Measurements from ENCODE around the gene TAS1R2.

TAS1R2 gene

DNA sequence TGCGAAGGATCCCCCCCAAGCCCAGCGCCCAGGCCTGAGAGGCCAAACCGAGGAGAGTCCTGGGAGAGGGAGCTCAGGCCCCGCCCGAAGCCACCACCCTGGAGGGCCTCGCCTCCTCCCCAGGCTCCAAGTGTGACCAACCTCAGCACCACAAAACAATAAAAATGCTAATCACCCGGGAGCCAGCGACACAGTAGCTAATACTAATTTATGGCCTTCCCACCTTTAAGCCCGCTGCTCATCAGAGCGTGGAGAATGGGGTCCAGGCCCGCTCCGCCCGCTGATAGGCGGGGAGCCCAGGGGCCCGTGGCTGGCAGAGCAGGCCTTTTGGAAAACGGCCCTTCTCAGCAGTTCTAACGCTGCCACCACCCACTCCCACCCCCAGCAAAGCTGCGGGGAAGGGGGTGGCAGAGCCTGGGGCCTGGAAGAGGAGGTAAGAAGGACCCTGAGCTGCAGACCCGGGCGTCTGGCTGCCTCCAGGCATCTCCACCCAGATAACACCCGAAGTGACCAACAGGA is 20.4 kb upstream of the TAS1R2 start:
- no peak for DNase-seq (ENCODE audit: low read depth in 1 of 2, low spot score in 1 of 2)
- Histone ChIP-seq H3K27ac (replicated peaks) (no peak overlapping the region), H3K27me3 (ENCODE audit: insufficient read depth, poor library complexity, severe bottlenecking) (no peaks in the 10 kb centered on the region), H3K4me3 (replicated peaks; ENCODE audit: insufficient read depth, low read length) (no peak overlapping the region)
- TF ChIP-seq REST (IDR thresholded peaks at IDR 0.05; ENCODE audit: insufficient replicate concordance, low read depth), result no peak
- TF ChIP-seq POLR2AphosphoS5 (IDR thresholded peaks at IDR 0.05; ENCODE audit: low read depth), result no peak
- TF ChIP-seq GABPA (IDR thresholded peaks at IDR 0.05; ENCODE audit: low read depth), result no peak
- TF ChIP-seq CTCF (IDR thresholded peaks at IDR 0.05; ENCODE audit: insufficient read depth, low read length), result no peak
- TF ChIP-seq SPI1 (IDR thresholded peaks at IDR 0.05; ENCODE audit: borderline replicate concordance, low read depth), result no peak

- Histone ChIP-seq H3K27me3 (ENCODE audit: insufficient read depth, poor library complexity, severe bottlenecking) (no peaks in the 10 kb centered on the region), H3K27ac (replicated peaks) (no peak overlapping the region), H3K4me3 (replicated peaks; ENCODE audit: insufficient read depth, low read length) (no peak overlapping the region)
- DNase-seq (ENCODE audit: low read depth in 1 of 2, low spot score in 1 of 2), result no peak
- TF ChIP-seq GABPA (IDR thresholded peaks at IDR 0.05; ENCODE audit: low read depth) (no peak), SPI1 (IDR thresholded peaks at IDR 0.05; ENCODE audit: borderline replicate concordance, low read depth) (no peak), CTCF (IDR thresholded peaks at IDR 0.05; ENCODE audit: insufficient read depth, low read length) (no peak), REST (IDR thresholded peaks at IDR 0.05; ENCODE audit: insufficient replicate concordance, low read depth) (no peak), POLR2AphosphoS5 (IDR thresholded peaks at IDR 0.05; ENCODE audit: low read depth) (no peak)
Measured at GRCh38 chr1:18879215-18879790, 19.8 kb upstream of the TAS1R2 start.

GRCh38 chr1:18878538-18879214 is 19.2 kb upstream of the TAS1R2 start:
- Histone ChIP-seq H3K27ac (replicated peaks) (no peak overlapping the region), H3K27me3 (ENCODE audit: insufficient read depth, poor library complexity, severe bottlenecking) (no peaks in the 10 kb centered on the region), H3K4me3 (replicated peaks; ENCODE audit: insufficient read depth, low read length) (no peak overlapping the region)
- TF ChIP-seq CTCF (IDR thresholded peaks at IDR 0.05; ENCODE audit: insufficient read depth, low read length) (no peak), REST (IDR thresholded peaks at IDR 0.05; ENCODE audit: insufficient replicate concordance, low read depth) (no peak), GABPA (IDR thresholded peaks at IDR 0.05; ENCODE audit: low read depth) (no peak), SPI1 (IDR thresholded peaks at IDR 0.05; ENCODE audit: borderline replicate concordance, low read depth) (no peak), POLR2AphosphoS5 (IDR thresholded peaks at IDR 0.05; ENCODE audit: low read depth) (no peak)
- DNase-seq (ENCODE audit: low read depth in 1 of 2, low spot score in 1 of 2), result no peak

Measured in HL-60 (cell line).